GM19193 (cell line): ENCODE results near the gene PITPNM3.

Source experiments
- POLR2A ChIP-seq: IDR thresholded peaks from 4 replicates; pipeline ENCODE4 v1.6.1; 2011; ENCODE audit not compliant: insufficient read depth, insufficient read length; ENCODE audit errors: extremely low read depth

PITPNM3 gene

GRCh38 chr17:6503641-6504195 lies 52.6 kb downstream of the PITPNM3 start:
- TF ChIP-seq POLR2A: no peak

- TF ChIP-seq POLR2A: no peak
Measured at GRCh38 chr17:6502871-6503509, 53.4 kb downstream of the PITPNM3 start.

GRCh38 chr17:6502142-6502541 lies 54.2 kb downstream of the PITPNM3 start:
- TF ChIP-seq POLR2A: no peak

GRCh38 chr17:6501359-6501758 lies 55.0 kb downstream of the PITPNM3 start:
- no peak for TF ChIP-seq POLR2A

- TF ChIP-seq POLR2A: no peak
Measured at GRCh38 chr17:6498901-6499540, 57.3 kb downstream of the PITPNM3 start.

- no peak for TF ChIP-seq POLR2A
Measured at GRCh38 chr17:6498356-6498755, 58.0 kb downstream of the PITPNM3 start.

GRCh38 chr17:6497496-6498221 lies 58.7 kb downstream of the PITPNM3 start:
- no peak for TF ChIP-seq POLR2A

GRCh38 chr17:6496640-6497441 lies 59.5 kb downstream of the PITPNM3 start:
- TF ChIP-seq POLR2A: no peak

GRCh38 chr17:6496116-6496481 lies 60.3 kb downstream of the PITPNM3 start:
- TF ChIP-seq POLR2A: no peak

- TF ChIP-seq POLR2A: no peak
Measured at GRCh38 chr17:6495450-6496115, 60.8 kb downstream of the PITPNM3 start.

GRCh38 chr17:6494239-6494941 lies 62.0 kb downstream of the PITPNM3 start:
- no peak for TF ChIP-seq POLR2A

- TF ChIP-seq POLR2A: no peak
Measured at GRCh38 chr17:6492892-6493674, 63.3 kb downstream of the PITPNM3 start.

- no peak for TF ChIP-seq POLR2A
Measured at GRCh38 chr17:6491071-6491700, 65.2 kb downstream of the PITPNM3 start.
